LNCAP (cell line): Measurements from ENCODE around the gene KRTAP4-1.
"Not testable (repeated sequence)": the region's sequence is repeated elsewhere in the genome, so short reads cannot be mapped to it uniquely, and the experiment has no call there.

Experiments used
- TF ChIP-seq, protein P1 (sequence below): fragments of 450-650 bp; IDR thresholded peaks from 2 replicates; pipeline ENCODE4 v1.5.1; 2017; ENCODE audit warnings: mild to moderate bottlenecking

Gene KRTAP4-1

DNA sequence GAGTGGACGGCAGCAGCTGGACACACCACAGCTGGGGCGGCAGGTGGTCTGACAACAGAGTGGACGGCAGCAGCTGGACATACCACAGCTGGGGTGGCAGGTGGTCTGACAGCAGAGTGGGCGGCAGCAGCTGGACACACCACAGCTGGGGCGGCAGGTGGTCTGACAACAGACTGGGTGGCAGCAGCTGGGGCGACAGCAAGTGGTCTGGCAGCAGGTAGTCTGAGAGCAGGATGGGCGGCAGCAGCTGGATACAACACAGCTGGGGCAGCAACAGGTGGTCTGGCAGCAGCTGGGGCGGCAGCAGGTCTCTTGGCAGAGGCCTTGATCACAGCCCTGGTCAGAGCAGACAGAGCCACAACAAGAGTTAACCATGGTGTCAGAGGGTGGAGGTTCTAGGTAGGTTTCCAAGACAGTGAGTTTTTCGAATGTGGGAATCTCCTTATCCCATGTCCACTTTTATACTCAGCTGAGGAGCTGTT lies at the start of gene KRTAP4-1:
Gene KRTAP4-1, minus strand, starts transcription at position 432 of the 482 bp plus-strand sequence. Its CDS starts 57 bp downstream, at position 375.
- TF ChIP-seq, protein P1, sequence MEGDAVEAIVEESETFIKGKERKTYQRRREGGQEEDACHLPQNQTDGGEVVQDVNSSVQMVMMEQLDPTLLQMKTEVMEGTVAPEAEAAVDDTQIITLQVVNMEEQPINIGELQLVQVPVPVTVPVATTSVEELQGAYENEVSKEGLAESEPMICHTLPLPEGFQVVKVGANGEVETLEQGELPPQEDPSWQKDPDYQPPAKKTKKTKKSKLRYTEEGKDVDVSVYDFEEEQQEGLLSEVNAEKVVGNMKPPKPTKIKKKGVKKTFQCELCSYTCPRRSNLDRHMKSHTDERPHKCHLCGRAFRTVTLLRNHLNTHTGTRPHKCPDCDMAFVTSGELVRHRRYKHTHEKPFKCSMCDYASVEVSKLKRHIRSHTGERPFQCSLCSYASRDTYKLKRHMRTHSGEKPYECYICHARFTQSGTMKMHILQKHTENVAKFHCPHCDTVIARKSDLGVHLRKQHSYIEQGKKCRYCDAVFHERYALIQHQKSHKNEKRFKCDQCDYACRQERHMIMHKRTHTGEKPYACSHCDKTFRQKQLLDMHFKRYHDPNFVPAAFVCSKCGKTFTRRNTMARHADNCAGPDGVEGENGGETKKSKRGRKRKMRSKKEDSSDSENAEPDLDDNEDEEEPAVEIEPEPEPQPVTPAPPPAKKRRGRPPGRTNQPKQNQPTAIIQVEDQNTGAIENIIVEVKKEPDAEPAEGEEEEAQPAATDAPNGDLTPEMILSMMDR, result no peak

DNA sequence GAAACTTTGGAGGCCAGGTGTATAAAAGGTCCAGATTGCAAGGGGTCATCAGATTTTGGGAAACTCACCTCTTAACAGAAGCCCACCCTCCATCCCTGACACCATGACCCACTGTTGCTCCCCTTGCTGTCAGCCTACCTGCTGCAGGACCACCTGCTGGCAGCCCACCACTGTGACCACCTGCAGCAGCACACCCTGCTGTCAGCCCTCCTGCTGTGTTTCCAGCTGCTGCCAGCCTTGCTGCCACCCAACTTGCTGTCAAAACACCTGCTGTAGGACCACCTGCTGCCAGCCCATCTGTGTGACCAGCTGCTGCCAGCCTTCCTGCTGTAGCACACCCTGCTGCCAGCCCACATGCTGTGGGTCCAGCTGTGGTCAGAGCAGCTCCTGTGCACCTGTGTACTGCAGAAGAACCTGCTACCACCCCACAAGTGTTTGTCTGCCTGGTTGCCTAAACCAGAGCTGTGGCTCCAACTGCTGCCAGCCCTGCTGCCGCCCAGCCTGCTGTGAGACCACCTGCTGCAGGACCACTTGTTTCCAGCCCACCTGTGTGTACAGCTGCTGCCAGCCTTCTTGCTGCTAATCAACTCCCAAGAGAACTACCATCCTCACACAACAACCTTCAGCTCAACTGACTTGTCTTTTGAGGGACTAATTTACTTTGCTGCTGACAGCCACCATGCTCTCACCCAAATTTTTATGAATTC lies 47.8 kb upstream of the KRTAP4-1 start, which contains the start of gene KRTAP9-3:
Gene KRTAP9-3, plus strand, starts transcription at position 51 of the 707 bp plus-strand sequence. Its CDS starts 53 bp downstream, at position 104.
- TF ChIP-seq, protein P1, result not testable (repeated sequence)

DNA sequence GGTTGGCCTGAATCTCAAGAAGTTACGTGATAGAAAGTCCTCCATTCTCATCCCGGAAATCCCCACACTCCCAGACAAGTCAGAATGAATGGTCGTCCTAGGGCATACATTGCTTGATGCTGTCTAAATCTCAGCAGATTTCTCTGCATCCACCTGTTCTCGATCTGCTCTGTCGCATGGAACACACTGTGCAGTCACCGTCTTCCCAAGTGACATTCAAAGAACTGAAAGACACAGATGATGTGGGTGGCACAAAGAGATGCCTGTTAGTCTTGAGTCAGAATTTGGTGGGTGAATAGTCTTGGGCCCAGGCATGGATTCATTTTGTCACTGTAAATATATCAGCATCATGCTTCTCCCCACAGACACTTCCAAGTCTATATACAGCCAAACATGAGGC lies 47.0 kb upstream of the KRTAP4-1 start:
- TF ChIP-seq, protein P1, result no peak

DNA sequence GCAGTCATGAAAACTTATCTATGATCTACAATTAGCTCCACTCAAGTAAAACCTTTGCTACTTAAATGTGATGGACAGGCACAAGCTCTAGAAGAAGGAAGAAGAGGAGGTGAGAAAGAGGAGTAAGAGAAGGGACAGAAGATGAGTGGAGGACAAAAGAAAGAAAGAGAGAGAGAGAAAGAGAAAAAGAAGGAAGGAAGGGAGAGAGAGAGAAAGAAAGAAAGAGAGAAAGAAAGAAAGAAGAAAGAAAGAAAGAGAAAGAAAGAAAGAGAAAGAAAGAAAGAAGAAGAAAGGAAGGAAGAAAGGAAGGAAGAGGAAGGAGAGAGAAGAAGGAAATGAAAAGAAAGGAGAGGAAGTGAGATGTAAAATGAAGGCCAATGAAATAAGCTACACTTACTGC lies 45.4 kb upstream of the KRTAP4-1 start:
- TF ChIP-seq, protein P1, result no peak

DNA sequence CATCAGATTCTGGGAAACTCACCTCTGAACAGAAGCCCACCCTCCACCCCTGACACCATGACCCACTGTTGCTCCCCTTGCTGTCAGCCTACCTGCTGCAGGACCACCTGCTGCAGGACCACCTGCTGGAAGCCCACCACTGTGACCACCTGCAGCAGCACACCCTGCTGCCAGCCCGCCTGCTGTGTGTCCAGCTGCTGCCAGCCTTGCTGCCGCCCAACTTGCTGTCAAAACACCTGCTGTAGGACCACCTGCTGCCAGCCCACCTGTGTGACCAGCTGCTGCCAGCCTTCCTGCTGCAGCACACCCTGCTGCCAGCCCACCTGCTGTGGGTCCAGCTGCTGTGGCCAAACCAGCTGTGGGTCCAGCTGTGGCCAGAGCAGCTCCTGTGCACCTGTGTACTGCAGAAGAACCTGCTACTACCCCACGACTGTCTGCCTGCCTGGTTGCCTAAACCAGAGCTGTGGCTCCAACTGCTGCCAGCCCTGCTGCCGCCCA lies 41.9 kb upstream of the KRTAP4-1 start, which contains the start of gene KRTAP9-2:
Gene KRTAP9-2, plus strand, starts transcription at position 51 of the 498 bp plus-strand sequence. Its CDS starts 7 bp downstream, at position 58.
- TF ChIP-seq, protein P1, result not testable (repeated sequence)

DNA sequence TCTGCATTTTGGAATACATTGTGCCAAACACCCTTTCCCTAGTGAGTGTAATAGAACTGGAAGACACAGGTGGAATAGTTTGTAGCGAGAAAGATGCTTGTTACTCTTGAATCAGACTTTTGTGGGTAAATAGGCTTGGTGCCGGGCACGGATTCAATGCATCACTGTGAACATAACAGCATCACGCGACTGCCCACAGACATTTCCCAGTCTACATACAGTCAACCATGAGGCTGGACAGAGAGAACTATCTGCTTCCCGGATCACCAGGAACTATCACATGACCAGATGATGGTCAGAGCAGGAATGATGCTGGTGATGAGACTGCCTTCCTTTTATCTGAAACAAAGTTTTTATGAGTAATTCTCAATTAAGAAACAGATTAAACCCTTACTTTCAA lies 41.3 kb upstream of the KRTAP4-1 start:
- TF ChIP-seq, protein P1, result no peak

DNA sequence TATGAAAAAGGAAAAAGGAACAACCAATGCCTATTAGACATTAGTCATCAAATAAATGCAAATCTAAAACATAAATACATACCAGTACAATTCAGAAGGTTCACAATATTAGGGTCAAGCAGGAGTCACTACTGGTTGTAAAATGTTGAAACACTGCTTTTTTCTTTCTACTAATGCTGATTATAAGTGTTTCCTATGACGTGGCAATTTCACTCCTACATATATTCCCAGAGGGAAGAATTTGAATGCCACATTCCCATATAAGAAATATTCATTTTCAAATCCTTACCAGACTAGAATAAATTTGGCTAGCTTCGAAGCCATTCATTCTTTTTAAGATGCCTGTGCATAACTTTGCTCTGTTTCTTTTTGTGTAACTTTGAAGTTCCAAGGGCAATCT lies 39.1 kb upstream of the KRTAP4-1 start:
- TF ChIP-seq, protein P1, result no peak
